HCT116 (cell line): ENCODE results near the gene TRAF5. TPM values are rescaled to one million over a fixed set of nuclear protein-coding genes. Genes with fewer than 3 reads are reported as not detected.

Source experiments
- ATAC-seq: fragments of 200-7000 bp; cut with Tn5 transposase; 2 replicates; pipeline ENCODE4 v1.9.1; 2020; ENCODE audit warnings: mild to moderate bottlenecking, moderate library complexity
- BruUV-seq: library from RNA; stranded (reverse); fragments of 400-500 nt; replicated peaks from 2 replicates; lab custom pipeline; 2021; lab: Mats Ljungman, UMichigan
- CTCF ChIA-PET: fragments of 300-600 bp; sonication (Branson Sonifier 250); formaldehyde crosslinking; loops from one replicate; lab custom pipeline; 2021; ENCODE audit warnings: antibody characterized with exemption; lab: Charles Lee
- POLR2A ChIA-PET: fragments of 300-600, 350-600 bp; sonication (Branson Sonifier 250); formaldehyde crosslinking; loops from one replicate; lab custom pipeline; 2021; ENCODE audit warnings: antibody characterized with exemption; lab: Charles Lee
- RAD21 ChIA-PET, 2 experiments: fragments of 300-600 bp; sonication (Branson Sonifier 250); formaldehyde crosslinking; loops; one replicate each; lab custom pipeline; 2023; ENCODE audit warnings: low total read pairs in 2 of 2; ENCODE audit not compliant: uncharacterized antibody in 2 of 2, unreplicated experiment in 2 of 2, low non-redundant PET in 1 of 2; lab: Charles Lee
- DNase-seq: peaks from one replicate; pipeline ENCODE4 v3.0.0-alpha.2; 2010; ENCODE audit warnings: low read depth, low spot score
- H2AFZ ChIP-seq: fragments of 200-600 bp; shearing (Covaris generic), sonication (generic); 2 replicates; pipeline ENCODE4 v1.6.1; 2017; ENCODE audit warnings: low read depth, mixed run types, mixed read lengths, antibody characterized with exemption, low read length; ENCODE audit not compliant: poor library complexity, severe bottlenecking
- H3K27ac ChIP-seq: 2 replicates; pipeline ENCODE4 v1.5.1; 2012; ENCODE audit warnings: low read depth, low read length
- H3K27me3 ChIP-seq: fragments of 200-600 bp; sonication (generic); 2 replicates; pipeline ENCODE4 v1.6.1; 2016; ENCODE audit warnings: mixed run types, low read length, mixed read lengths; ENCODE audit not compliant: insufficient read depth
- H3K36me3 ChIP-seq, 2 experiments: fragments of 200-500 bp in 1 of 2; fragments of 200-600 bp in 1 of 2; sonication (Bioruptor generic) in 1 of 2; sonication (generic) in 1 of 2; 2 replicates each; pipeline versions ENCODE4 v1.5.1 to v1.6.1; 2014 to 2016; ENCODE audit warnings: low read length in 2 of 2, inconsistent platforms in 1 of 2, mixed read lengths in 1 of 2, mixed run types in 1 of 2; ENCODE audit not compliant: insufficient read depth in 2 of 2, control insufficient read depth in 1 of 2
- H3K4me1 ChIP-seq, 2 experiments: fragments of 200-600 bp in 1 of 2; sonication (generic) in 1 of 2; 2 replicates each; pipeline versions ENCODE4 v1.5.1 to v1.6.1; 2012 to 2017; ENCODE audit warnings: low read length in 2 of 2, inconsistent platforms in 1 of 2, mild to moderate bottlenecking in 1 of 2, mixed read lengths in 1 of 2, mixed run types in 1 of 2, moderate library complexity in 1 of 2; ENCODE audit not compliant: insufficient read depth in 2 of 2, control insufficient read depth in 1 of 2
- H3K4me2 ChIP-seq: fragments of 200-600 bp; sonication (generic); 2 replicates; pipeline ENCODE4 v1.6.1; 2017; ENCODE audit warnings: mixed run types, low read length, mixed read lengths
- H3K4me3 ChIP-seq, 2 experiments: fragments of 200-600 bp in 1 of 2; sonication (generic) in 1 of 2; replicated peaks in 1 of 2; 2 replicates each; pipeline ENCODE4 v1.5.1; 2011 to 2016; ENCODE audit warnings: low read length in 2 of 2, control low read depth in 1 of 2, low read depth in 1 of 2, mild to moderate bottlenecking in 1 of 2, mixed read lengths in 1 of 2, mixed run types in 1 of 2
- H3K79me2 ChIP-seq: fragments of 200-600 bp; sonication (generic); 2 replicates; pipeline ENCODE4 v1.6.1; 2017; ENCODE audit warnings: mild to moderate bottlenecking, mixed run types, low read length, moderate library complexity, mixed read lengths; ENCODE audit not compliant: insufficient read depth
- H3K9ac ChIP-seq: fragments of 200-600 bp; sonication (generic); 2 replicates; pipeline ENCODE4 v1.6.1; 2016; ENCODE audit warnings: low read length, mixed read lengths
- H3K9me2 ChIP-seq: fragments of 200-600 bp; sonication (generic), shearing (Covaris generic); 2 replicates; pipeline ENCODE4 v1.6.1; 2017; ENCODE audit warnings: mixed run types, mild to moderate bottlenecking, moderate library complexity; ENCODE audit not compliant: insufficient read depth
- H3K9me3 ChIP-seq, 2 experiments: fragments of 200-500 bp in 1 of 2; fragments of 200-600 bp in 1 of 2; sonication (Bioruptor generic) in 1 of 2; sonication (generic) in 1 of 2; 2 replicates each; pipeline ENCODE4 v1.6.1; 2014 to 2017; ENCODE audit warnings: low read length in 2 of 2, mixed read lengths in 2 of 2, inconsistent platforms in 1 of 2, low read depth in 1 of 2, mild to moderate bottlenecking in 1 of 2, mixed run types in 1 of 2, moderate library complexity in 1 of 2; ENCODE audit not compliant: control insufficient read depth in 1 of 2, insufficient read depth in 1 of 2
- H4K20me1 ChIP-seq: fragments of 200-600 bp; sonication (generic), shearing (Covaris generic); 2 replicates; pipeline ENCODE4 v1.6.1; 2017; ENCODE audit warnings: mixed run types, mild to moderate bottlenecking, moderate library complexity; ENCODE audit not compliant: insufficient read depth
- EGR1 ChIP-seq: IDR thresholded peaks from 2 replicates; pipeline ENCODE4 v1.6.1; 2012; ENCODE audit warnings: low read depth
- EZH2 ChIP-seq: fragments of 200-600 bp; sonication (generic); IDR thresholded peaks from 2 replicates; pipeline ENCODE4 v1.6.1; 2017; ENCODE audit warnings: antibody characterized with exemption, mixed run types
- RAD21 ChIP-seq: IDR thresholded peaks from 2 replicates; pipeline ENCODE4 v1.6.1; 2012; ENCODE audit warnings: low read depth, mild to moderate bottlenecking
- REST ChIP-seq: IDR thresholded peaks from 2 replicates; pipeline ENCODE4 v1.6.1; 2012; ENCODE audit warnings: low read depth
- intact Hi-C: fragments of 100-400 bp; cut with micrococcal nuclease; formaldehyde crosslinking; loops from 2 replicates; pipeline ENCODE4 v1.10.0; 2022
- total RNA-seq: library from RNA; stranded (reverse); gene quantifications from one replicate; pipeline ENCODE4 v1.2.1, GENCODE V29; 2021; ENCODE audit not compliant: unreplicated experiment
- TF ChIP-seq, protein P1 (sequence below), 3 experiments: fragments of 200-600 bp in 1 of 3; sonication (generic) in 1 of 3; IDR thresholded peaks in 2 of 3; conservative IDR thresholded peaks in 1 of 3; 2 replicates each; pipeline ENCODE4 v1.5.1; 2012 to 2017; ENCODE audit warnings: low read depth in 2 of 3, low read length in 2 of 3, antibody characterized with exemption in 1 of 3, borderline replicate concordance in 1 of 3, control low read depth in 1 of 3, mild to moderate bottlenecking in 1 of 3, mixed read lengths in 1 of 3, mixed run types in 1 of 3, moderate library complexity in 1 of 3; ENCODE audit not compliant: insufficient read depth in 1 of 3
- TF ChIP-seq, protein P2 (sequence below): IDR thresholded peaks from 2 replicates; pipeline ENCODE4 v1.6.1; 2012

The TRAF5 gene
- total RNA-seq, 1 experiment from 2014 or later: 6.5 TPM

DNA sequence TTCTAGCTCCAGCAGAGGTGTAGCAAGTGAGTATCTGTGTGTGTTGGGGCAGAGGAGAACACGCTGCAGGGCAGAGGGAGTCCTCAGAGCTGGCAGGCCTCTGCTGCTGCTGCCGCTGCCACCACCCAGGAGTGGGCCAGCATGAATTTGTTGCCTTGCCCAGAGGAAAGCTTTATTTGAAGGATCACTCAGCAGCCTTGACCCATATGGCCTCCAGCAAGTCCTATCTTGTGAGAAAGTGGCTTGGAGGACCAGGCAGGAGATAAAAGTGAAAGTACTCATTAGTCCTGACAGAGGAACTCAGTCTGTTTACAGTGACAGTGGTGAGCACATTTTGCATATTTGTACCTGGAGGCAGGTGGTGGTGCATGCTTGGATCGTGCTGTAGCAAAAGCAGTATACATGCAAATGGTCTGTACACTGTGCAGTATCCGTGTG, 3.1 kb downstream of the TRAF5 start (continued):
- TF ChIP-seq, protein P1, sequence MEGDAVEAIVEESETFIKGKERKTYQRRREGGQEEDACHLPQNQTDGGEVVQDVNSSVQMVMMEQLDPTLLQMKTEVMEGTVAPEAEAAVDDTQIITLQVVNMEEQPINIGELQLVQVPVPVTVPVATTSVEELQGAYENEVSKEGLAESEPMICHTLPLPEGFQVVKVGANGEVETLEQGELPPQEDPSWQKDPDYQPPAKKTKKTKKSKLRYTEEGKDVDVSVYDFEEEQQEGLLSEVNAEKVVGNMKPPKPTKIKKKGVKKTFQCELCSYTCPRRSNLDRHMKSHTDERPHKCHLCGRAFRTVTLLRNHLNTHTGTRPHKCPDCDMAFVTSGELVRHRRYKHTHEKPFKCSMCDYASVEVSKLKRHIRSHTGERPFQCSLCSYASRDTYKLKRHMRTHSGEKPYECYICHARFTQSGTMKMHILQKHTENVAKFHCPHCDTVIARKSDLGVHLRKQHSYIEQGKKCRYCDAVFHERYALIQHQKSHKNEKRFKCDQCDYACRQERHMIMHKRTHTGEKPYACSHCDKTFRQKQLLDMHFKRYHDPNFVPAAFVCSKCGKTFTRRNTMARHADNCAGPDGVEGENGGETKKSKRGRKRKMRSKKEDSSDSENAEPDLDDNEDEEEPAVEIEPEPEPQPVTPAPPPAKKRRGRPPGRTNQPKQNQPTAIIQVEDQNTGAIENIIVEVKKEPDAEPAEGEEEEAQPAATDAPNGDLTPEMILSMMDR (IDR thresholded peaks at IDR 0.05 in 2 of 3, conservative IDR thresholded peaks at IDR 0.05 in 1 of 3; ENCODE audit: borderline replicate concordance in 1 of 3, insufficient read depth in 1 of 3, low read depth in 2 of 3, low read length in 2 of 3): no peak
- TF ChIP-seq REST (no peak), RAD21 (no peak)
- TF ChIP-seq, protein P2, sequence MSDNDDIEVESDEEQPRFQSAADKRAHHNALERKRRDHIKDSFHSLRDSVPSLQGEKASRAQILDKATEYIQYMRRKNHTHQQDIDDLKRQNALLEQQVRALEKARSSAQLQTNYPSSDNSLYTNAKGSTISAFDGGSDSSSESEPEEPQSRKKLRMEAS: no peak

GRCh38 chr1:211330282-211330936, 3.8 kb downstream of the TRAF5 start:
- BruUV-seq: no TSS peak
- Histone ChIP-seq H3K4me1 (peaks cover 0 to 36% of the 10 kb centered on the region in 2 experiments; a peak in 3 of 4 replicates), H3K36me3 (no peaks in the 10 kb centered on the region), H3K9me3 (no peaks in the 10 kb centered on the region), H4K20me1 (no peaks in the 10 kb centered on the region), H3K4me3 (no peak overlapping the region), H3K4me2 (no peak overlapping the region), H3K9ac (no peak overlapping the region), H3K79me2 (peaks cover 3% of the 10 kb centered on the region; the same call in 1 of the 2 replicates), H3K9me2 (no peaks in the 10 kb centered on the region), H2AFZ (no peak overlapping the region), H3K27ac (no peak overlapping the region), H3K27me3 (no peaks in the 10 kb centered on the region)
- ChIA-PET POLR2A (no interaction called here), CTCF (no interaction called here), RAD21 (no interaction called here)
- intact Hi-C loops: no loop called here
- TF ChIP-seq EGR1 (no peak), EZH2 (no peak)
- no peak for DNase-seq
- no peak for ATAC-seq
